ENCODE data around the gene FUT2. TPM values are rescaled to one million over a fixed set of nuclear protein-coding genes. Genes with fewer than 3 reads are reported as not detected.

The FUT2 gene
- not detected in 2 replicates for total RNA-seq (2014; rRNA removed; shearing (Covaris generic))

GRCh38 chr19:48695743-48696352 is at the start of gene FUT2:
TSS of gene FUT2 (plus strand) at chr19:48695971. CDS start at chr19:48702957, 6,986 bp downstream.

GRCh38 chr19:48646001-48646721 is 49.6 kb upstream of the FUT2 start, which contains the start of gene CA11:
TSS of gene CA11 (minus strand) at chr19:48646187. CDS start at chr19:48645632, 555 bp downstream.

GRCh38 chr19:48672994-48673393 is 22.8 kb upstream of the FUT2 start, which contains the start of gene NTN5:
TSS of gene NTN5 (minus strand) at chr19:48673017. CDS start at chr19:48670986, 2,031 bp downstream.

GRCh38 chr19:48719263-48720171 is 23.7 kb downstream of the FUT2 start, which contains the start of gene MAMSTR:
TSS of gene MAMSTR (minus strand) at chr19:48719725. CDS start at chr19:48719031, 694 bp downstream.

GRCh38 chr19:48740164-48740972 is 44.6 kb downstream of the FUT2 start, which contains the start of gene RASIP1:
TSS of gene RASIP1 (minus strand) at chr19:48740610. CDS start at chr19:48740282, 328 bp downstream.

GRCh38 chr19:48746738-48747575 is 51.2 kb downstream of the FUT2 start, which contains the start of gene IZUMO1:
TSS of gene IZUMO1 (minus strand) at chr19:48746909. CDS start at chr19:48745859, 1,050 bp downstream.

GRCh38 chr19:48752496-48753365 is 57.0 kb downstream of the FUT2 start, which contains the start of gene FUT1:
TSS of gene FUT1 (minus strand) at chr19:48752641. CDS start at chr19:48751281, 1,360 bp downstream.

GRCh38 chr19:48755084-48755641 is 59.4 kb downstream of the FUT2 start, which contains the start of gene FGF21:
TSS of gene FGF21 (plus strand) at chr19:48755524. CDS start at chr19:48756237, 713 bp downstream.

Other genes with a start within 250 kb of the FUT2 start
- 79.1 and 89.2 TPM in 2 replicates for gene GRWD1, start 250.0 kb upstream of the FUT2 start, total RNA-seq (2014; rRNA removed; shearing (Covaris generic))
- gene KCNJ14, start 240.4 kb upstream of the FUT2 start, total RNA-seq (2014; rRNA removed; shearing (Covaris generic)): 2.1 and 3.1 TPM in 2 replicates
- 84.3 and 86.4 TPM in 2 replicates for gene CYTH2, start 226.6 kb upstream of the FUT2 start, total RNA-seq (2014; rRNA removed; shearing (Covaris generic))
- 0.37 TPM in 1 of 2 replicates, not detected in the other for gene LMTK3, start 184.1 kb upstream of the FUT2 start, total RNA-seq (2014; rRNA removed; shearing (Covaris generic))
- not detected in 2 replicates for gene SULT2B1, start 143.8 kb upstream of the FUT2 start, total RNA-seq (2014; rRNA removed; shearing (Covaris generic))
- not detected in 2 replicates for gene SPACA4, start 89.2 kb upstream of the FUT2 start, total RNA-seq (2014; rRNA removed; shearing (Covaris generic))
- 1.8 and 2.0 TPM in 2 replicates for gene FAM83E, start 80.9 kb upstream of the FUT2 start, total RNA-seq (2014; rRNA removed; shearing (Covaris generic))
- gene RPL18, start 76.8 kb upstream of the FUT2 start, total RNA-seq (2014; rRNA removed; shearing (Covaris generic)): 2,777 and 2,986 TPM in 2 replicates
- 16.5 and 19.3 TPM in 2 replicates for gene SPHK2, start 76.5 kb upstream of the FUT2 start, total RNA-seq (2014; rRNA removed; shearing (Covaris generic))
- gene DBP, start 58.6 kb upstream of the FUT2 start, total RNA-seq (2014; rRNA removed; shearing (Covaris generic)): 18.2 and 19.2 TPM in 2 replicates
- 2.6 and 2.8 TPM in 2 replicates for gene CA11, start 49.8 kb upstream of the FUT2 start, total RNA-seq (2014; rRNA removed; shearing (Covaris generic))
- 0.21 TPM in 1 of 2 replicates, not detected in the other for gene NTN5, start 23.0 kb upstream of the FUT2 start, total RNA-seq (2014; rRNA removed; shearing (Covaris generic))
- 0.30 TPM in 1 of 2 replicates, not detected in the other for gene MAMSTR, start 23.8 kb downstream of the FUT2 start, total RNA-seq (2014; rRNA removed; shearing (Covaris generic))
- gene RASIP1, start 44.6 kb downstream of the FUT2 start, total RNA-seq (2014; rRNA removed; shearing (Covaris generic)): 0.08 TPM in 1 of 2 replicates, not detected in the other
- gene IZUMO1, start 50.9 kb downstream of the FUT2 start, total RNA-seq (2014; rRNA removed; shearing (Covaris generic)): not detected in 2 replicates
- gene FUT1, start 56.7 kb downstream of the FUT2 start, total RNA-seq (2014; rRNA removed; shearing (Covaris generic)): 1.9 and 3.2 TPM in 2 replicates
- gene FGF21, start 59.6 kb downstream of the FUT2 start, total RNA-seq (2014; rRNA removed; shearing (Covaris generic)): 0.11 and 1.8 TPM in 2 replicates
- gene BCAT2, start 115.1 kb downstream of the FUT2 start, total RNA-seq (2014; rRNA removed; shearing (Covaris generic)): 58.9 and 62.1 TPM in 2 replicates
- 0.45 TPM in 1 of 2 replicates, not detected in the other for gene HSD17B14, start 140.5 kb downstream of the FUT2 start, total RNA-seq (2014; rRNA removed; shearing (Covaris generic))
- gene PLEKHA4, start 172.6 kb downstream of the FUT2 start, total RNA-seq (2014; rRNA removed; shearing (Covaris generic)): 12.7 and 24.4 TPM in 2 replicates
- gene PPP1R15A, start 176.4 kb downstream of the FUT2 start, total RNA-seq (2014; rRNA removed; shearing (Covaris generic)): 186 and 188 TPM in 2 replicates
- gene TULP2, start 202.8 kb downstream of the FUT2 start, total RNA-seq (2014; rRNA removed; shearing (Covaris generic)): not detected in 2 replicates
- gene NUCB1, start 204.3 kb downstream of the FUT2 start, total RNA-seq (2014; rRNA removed; shearing (Covaris generic)): 193 and 199 TPM in 2 replicates
- not detected in 2 replicates for gene DHDH, start 237.7 kb downstream of the FUT2 start, total RNA-seq (2014; rRNA removed; shearing (Covaris generic))